Duodenal mucosa (tissue), 2 donors: ENCODE measurements around the gene CFAP45.

Experiments
- H3K27ac ChIP-seq: one replicate; pipeline ENCODE4 v1.7.0; 2013; ENCODE audit warnings: low read depth, low read length
- H3K27me3 ChIP-seq, 2 donors: one replicate each; pipeline ENCODE4 v1.7.0; 2013; ENCODE audit warnings: low read length in 2 of 2, control low read depth in 1 of 2; ENCODE audit not compliant: insufficient read depth in 2 of 2, control insufficient read depth in 1 of 2
- H3K36me3 ChIP-seq, 2 donors: one replicate each; pipeline ENCODE4 v1.7.0; 2013; ENCODE audit warnings: low read length in 2 of 2, control low read depth in 1 of 2; ENCODE audit not compliant: insufficient read depth in 2 of 2, control insufficient read depth in 1 of 2
- H3K4me1 ChIP-seq, 2 donors: one replicate each; pipeline ENCODE4 v1.7.0; 2013; ENCODE audit warnings: low read length in 2 of 2, control low read depth in 1 of 2; ENCODE audit not compliant: insufficient read depth in 2 of 2, control insufficient read depth in 1 of 2
- H3K4me3 ChIP-seq, 2 donors: one replicate each; pipeline ENCODE4 v1.7.0; 2013; ENCODE audit warnings: low read length in 2 of 2, low read depth in 1 of 2
- H3K9ac ChIP-seq, 2 donors: one replicate each; pipeline ENCODE4 v1.7.0; 2013; ENCODE audit warnings: low read length in 2 of 2, low read depth in 1 of 2
- H3K9me3 ChIP-seq, 2 donors: one replicate each; pipeline ENCODE4 v1.7.0; 2013; ENCODE audit warnings: low read length in 2 of 2, control low read depth in 1 of 2; ENCODE audit not compliant: control insufficient read depth in 1 of 2

CFAP45 gene

DNA sequence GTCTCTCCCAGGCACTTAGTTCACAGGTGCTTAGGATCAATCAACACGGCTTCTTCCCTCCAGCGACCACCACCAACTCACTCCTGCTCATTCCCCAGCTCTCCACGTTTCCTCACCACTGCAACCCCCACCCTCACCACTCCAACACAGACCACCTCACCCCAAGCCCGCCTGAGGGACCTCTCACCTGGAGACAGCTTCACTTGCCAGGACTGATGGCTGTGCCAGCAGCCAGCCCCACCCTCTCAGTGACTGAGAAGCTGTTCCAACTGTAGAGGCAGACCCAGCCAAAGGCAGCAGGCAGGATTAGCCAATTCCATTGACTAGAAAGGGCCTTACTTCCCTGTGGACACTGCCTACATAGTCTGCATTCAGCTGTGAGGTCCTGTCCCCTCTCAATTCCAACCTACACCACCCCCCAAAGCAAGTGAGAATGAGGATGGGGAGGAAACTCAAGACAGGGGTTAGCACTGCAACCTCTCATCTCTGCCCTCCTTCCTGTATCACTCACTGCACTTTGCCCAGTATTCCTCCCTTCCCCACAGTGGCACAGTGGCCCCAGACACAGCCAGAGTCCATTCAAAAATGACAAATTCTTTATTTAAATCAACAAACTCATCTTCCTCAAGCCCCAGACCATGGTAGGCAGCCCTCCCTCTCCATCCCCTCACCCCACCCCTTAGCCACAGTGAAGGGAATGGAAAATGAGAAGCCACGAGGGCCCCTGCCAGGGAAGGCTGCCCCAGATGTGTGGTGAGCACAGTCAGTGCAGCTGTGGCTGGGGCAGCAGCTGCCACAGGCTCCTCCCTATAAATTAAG is 17.8 kb upstream of the CFAP45 start:
- Histone ChIP-seq H3K36me3 (peaks cover 29 to 39% of the 10 kb centered on the region in 2 donors), H3K27ac (no peak overlapping the region), H3K27me3 (no peaks in the 10 kb centered on the region), H3K9ac (no peak overlapping the region), H3K4me1 (peaks cover 66 to 70% of the 10 kb centered on the region in 2 donors), H3K9me3 (no peaks in the 10 kb centered on the region), H3K4me3 (no peak overlapping the region)

DNA sequence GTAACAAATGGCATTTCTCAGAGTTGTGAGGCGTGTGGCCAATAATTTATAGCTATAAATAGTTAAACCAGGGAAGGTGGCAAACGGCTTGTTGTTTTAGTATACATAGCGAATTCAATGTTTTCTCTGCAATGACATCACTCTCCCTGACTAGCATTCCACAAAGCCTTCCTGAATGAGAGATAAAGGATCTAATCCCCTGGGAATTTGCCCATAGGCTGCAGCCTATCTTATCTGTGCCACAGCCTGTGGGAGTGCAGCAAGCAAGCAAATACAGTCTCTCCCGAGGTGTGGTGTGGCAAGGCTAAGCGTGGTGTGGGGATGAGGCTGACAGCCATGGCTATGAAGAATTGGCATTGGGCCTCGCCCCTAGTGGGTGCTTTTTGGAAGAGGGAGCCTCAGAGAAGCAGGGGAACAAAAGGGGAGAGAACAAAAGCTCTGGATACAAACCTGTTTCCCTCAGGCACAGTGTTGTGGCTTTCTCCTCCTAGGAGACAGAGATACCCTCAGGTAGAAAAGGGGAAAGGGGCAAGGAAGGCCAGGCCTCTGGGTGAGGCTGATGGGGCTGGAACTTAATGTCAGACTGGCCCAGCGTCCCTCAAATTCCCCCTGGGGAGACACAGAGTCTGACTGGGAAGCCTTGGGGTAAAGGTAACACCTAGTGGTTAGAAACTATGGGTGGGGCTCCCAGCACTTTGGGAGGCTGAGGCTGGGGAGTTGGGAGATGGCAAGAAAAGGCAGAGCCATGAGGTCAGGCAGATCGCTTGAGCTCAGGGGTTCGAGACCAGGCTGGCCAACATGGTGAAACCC is 16.5 kb upstream of the CFAP45 start:
- Histone ChIP-seq H3K4me1 (peaks cover 58 to 66% of the 10 kb centered on the region in 2 donors), H3K9me3 (no peaks in the 10 kb centered on the region), H3K36me3 (peaks cover 29 to 39% of the 10 kb centered on the region in 2 donors), H3K27me3 (no peaks in the 10 kb centered on the region), H3K9ac (no peak overlapping the region), H3K4me3 (no peak overlapping the region), H3K27ac (no peak overlapping the region)

DNA sequence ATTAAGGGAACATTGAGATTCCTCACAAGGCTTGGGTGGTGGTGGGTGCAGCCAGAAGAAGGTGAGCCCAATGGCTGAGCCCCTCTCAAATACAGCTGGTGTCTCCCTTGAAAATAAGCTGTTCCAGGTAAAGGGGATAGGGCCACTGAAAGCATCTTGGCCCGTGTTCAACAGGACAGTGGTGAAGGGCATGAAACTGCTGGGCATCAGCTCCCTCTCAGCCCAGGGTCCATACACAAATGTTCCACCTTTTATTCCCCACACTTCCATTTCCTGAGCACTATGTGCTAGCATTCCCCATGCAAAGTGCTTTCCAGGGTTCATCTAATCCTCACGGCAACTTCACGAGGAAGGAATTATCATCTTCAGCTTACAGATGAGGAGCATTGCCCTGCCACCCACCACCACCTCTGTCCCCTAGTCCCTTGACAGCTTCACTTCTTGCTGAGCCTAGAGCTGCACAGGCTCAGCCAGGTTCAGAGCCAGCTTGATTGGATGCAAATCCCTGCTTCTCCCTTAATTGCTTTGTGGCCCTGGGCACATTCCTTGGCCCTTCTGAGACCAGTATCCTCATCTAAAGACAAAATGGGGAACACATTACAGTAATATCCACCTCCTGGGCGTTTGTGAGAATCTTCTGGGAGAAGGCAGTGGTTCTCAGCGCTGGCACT is 15.7 kb upstream of the CFAP45 start:
- Histone ChIP-seq H3K9me3 (no peaks in the 10 kb centered on the region), H3K36me3 (peaks cover 26 to 34% of the 10 kb centered on the region in 2 donors), H3K4me3 (no peak overlapping the region), H3K27me3 (no peaks in the 10 kb centered on the region), H3K4me1 (peaks cover 58 to 66% of the 10 kb centered on the region in 2 donors), H3K9ac (no peak overlapping the region), H3K27ac (no peak overlapping the region)

DNA sequence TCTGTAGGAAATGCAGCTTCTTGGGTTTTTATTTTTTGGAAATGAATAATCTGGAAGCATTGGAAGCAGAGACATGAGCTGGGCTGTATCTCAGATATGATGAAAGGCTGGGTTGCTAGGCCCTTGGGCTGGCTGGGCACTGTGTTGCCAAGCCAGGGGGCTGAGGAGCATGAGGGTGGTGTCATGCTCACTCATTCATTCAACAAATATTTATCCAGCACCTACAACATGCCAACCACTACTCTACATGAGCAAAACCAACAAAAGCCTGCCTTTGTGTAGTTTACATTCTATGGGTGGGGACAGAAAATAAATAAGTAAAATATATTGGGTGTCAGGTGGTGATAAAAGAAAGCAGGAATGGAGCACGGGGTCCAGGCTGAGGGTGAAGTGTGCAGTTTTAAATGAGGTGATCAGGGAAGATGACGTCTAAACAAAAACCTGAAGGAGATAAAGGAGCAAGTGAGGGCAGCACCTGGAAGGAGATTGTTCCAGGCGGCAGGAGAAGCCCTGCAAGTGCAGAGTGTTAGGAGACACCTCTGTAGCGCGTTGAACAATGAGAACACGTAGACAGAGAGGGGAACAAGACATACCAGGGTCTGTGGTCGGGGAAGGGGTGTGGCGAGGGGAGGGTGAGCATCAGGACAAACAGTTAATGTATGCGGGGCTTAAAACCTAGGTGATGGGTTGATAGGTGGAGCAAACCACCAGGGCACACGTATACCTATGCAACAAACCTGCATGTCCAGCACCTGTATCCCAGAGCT is 14.5 kb upstream of the CFAP45 start:
- no peak overlapping the region for H3K27ac ChIP-seq
- peaks cover 62 to 73% of the 10 kb centered on the region in 2 donors for H3K4me1 ChIP-seq

DNA sequence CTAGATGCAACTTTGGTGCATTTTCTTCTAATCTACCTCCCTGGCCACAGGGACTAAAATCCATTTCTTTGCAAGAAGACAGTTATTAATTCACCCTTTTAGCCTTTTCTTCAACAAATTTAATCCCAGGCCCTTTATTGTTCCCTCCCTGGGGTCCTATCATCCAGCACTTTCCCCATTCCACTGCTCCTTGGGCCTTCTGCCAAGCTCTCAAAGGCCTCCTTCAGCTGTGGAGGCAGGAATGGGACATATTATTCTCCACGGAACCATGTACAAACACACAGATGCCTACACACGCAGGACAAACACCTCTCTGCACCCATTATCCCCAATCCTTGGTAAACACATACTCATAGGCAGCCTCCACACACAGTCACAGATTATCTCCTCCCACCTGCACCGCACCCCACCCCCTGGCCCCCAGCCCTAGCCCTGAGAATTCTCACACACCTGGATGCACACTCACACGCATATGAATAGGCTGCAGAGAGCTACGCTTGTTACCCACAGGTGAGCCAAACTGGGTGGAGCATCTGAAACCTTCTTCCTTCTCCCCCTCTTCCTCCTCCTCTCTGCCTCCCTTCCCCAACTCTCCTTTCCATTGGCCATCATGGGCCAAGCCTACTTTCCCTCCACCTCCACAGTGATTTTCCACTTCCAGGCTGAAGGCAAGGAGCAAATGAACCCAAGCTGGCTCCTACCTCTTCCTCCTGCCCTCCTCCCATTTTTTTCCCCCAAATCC is 13.7 kb upstream of the CFAP45 start:
- Histone ChIP-seq H3K4me3 (no peak overlapping the region), H3K27ac (no peak overlapping the region), H3K4me1 (peaks cover 64 to 73% of the 10 kb centered on the region in 2 donors), H3K9me3 (no peaks in the 10 kb centered on the region), H3K9ac (no peak overlapping the region), H3K27me3 (no peaks in the 10 kb centered on the region), H3K36me3 (peaks cover 8 to 13% of the 10 kb centered on the region in 2 donors)

More for the DNA sequence above, 14.5 kb upstream of the CFAP45 start:
- H3K9ac ChIP-seq = no peak overlapping the region
- peaks cover 16 to 21% of the 10 kb centered on the region in 2 donors for H3K36me3 ChIP-seq
- no peak overlapping the region for H3K4me3 ChIP-seq
- no peaks in the 10 kb centered on the region for H3K9me3 ChIP-seq
- H3K27me3 ChIP-seq = no peaks in the 10 kb centered on the region

DNA sequence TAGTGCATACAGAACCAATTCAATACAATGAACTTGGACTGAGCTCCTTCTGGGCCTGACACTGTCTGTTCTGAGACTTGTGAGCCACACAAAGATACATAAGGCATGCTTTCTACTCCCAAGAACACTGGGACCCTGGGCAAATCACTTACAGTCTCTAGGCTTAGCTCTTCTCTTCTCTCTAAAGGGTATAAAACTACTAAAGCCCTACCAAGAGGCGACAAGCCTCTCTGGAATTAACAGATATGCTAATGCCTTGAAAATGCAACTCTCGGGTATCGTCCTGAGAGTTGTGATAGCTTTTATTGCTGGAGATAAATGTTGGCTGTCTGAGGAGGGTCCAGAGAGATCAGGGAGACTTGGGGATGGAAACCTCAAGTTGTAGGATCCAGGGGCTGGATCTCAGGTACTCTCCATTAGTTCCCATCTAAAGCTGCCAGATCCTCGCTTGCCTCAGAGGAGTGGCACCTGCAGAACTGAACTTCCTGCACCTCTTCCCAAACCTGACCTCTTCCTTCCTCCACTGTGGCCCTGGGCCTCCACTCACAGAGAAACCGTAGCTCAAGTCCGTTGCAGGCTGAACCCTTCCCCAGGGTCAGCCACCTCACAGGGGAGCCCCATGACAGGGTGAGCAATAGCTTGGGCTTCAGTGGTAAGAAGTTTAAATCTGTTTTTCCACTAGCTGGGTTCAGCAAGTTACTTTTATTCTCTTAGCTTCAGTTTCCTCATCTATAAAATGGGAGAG is 11.5 kb upstream of the CFAP45 start:
- Histone ChIP-seq H3K9ac (peak overlapping the region in 1 of 2 donors; percentile 7), H3K9me3 (no peaks in the 10 kb centered on the region), H3K36me3 (no peaks in the 10 kb centered on the region), H3K4me1 (peaks cover 67 to 69% of the 10 kb centered on the region in 2 donors), H3K27me3 (no peaks in the 10 kb centered on the region), H3K4me3 (peak overlapping the region in 1 of 2 donors; percentile 7), H3K27ac (peak overlapping the region; percentile 25)

DNA sequence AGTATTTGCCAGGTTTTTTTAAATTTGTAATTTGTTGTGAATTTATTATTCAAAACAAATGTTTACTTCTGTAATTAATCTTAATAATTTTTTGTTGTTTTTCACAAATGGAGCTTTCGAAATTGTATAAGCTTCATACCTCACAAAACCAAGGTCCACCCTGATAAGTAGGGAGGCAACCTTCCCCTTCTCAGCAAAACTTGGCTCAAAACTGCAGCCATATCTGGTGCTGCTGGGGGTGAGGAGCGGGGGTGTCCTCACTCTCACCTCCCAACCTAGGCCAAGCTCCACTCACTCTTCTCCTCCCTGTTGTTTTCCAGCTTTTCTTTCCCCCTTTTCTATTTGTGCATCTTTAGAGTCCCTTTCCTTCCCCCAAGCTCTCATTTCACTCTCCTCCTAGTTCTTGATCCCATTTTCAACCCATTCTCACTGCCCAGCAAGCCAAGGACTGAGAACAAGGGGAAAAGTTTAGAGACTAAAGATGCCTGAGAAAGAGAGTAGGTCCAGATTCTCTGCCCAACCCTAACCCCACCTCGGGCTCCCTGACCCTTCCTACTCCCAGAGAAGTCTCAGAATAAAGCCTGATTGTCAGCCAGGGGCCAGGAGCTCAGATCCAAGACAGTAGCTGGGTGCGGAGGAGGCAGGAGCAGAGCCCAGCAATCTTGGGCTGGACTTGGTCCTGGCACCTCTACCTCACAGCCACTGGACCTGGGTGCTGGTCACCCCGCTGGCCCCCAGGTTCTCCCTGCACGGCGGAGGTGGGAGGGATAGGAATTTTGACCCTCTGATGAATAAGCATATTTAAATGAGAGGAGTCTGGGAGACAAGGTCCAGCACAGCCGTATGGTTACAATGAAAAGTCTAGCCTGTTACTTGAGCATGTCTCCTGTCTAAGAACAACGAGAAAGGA is 8.3 kb upstream of the CFAP45 start:
- no peaks in the 10 kb centered on the region for H3K27me3 ChIP-seq
- H3K9ac ChIP-seq = no peak overlapping the region
- no peaks in the 10 kb centered on the region for H3K36me3 ChIP-seq
- no peak overlapping the region for H3K27ac ChIP-seq
- no peaks in the 10 kb centered on the region for H3K9me3 ChIP-seq
- H3K4me3 ChIP-seq = no peak overlapping the region
- peaks cover 50 to 52% of the 10 kb centered on the region in 2 donors for H3K4me1 ChIP-seq

DNA sequence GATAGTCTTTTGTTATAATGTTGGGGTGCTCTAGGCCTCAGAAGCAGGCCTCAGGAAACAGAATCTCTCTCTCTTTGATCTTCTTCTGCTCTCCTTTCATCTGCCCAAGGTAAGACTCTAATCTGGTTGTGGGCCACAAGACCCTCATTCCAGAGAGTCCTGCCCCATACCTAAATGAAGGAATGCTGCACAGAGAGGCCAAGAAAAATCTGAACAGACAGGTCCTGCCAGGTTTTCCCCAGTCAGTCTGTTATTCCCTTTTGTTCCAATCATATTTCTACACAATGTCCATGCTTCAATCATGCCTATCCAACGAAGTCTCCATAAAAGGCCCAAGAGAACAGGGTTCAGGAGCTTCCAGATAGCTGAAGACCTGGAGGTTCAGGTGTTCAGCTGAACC is 7.0 kb upstream of the CFAP45 start:
- H3K4me3 ChIP-seq = no peak overlapping the region
- H3K4me1 ChIP-seq = peaks cover 47 to 48% of the 10 kb centered on the region in 2 donors
- no peaks in the 10 kb centered on the region for H3K36me3 ChIP-seq
- no peaks in the 10 kb centered on the region for H3K27me3 ChIP-seq
- H3K9ac ChIP-seq = no peak overlapping the region
- H3K27ac ChIP-seq = no peak overlapping the region
- no peaks in the 10 kb centered on the region for H3K9me3 ChIP-seq
